ENCODE data around the gene BAK1.

The BAK1 gene

DNA sequence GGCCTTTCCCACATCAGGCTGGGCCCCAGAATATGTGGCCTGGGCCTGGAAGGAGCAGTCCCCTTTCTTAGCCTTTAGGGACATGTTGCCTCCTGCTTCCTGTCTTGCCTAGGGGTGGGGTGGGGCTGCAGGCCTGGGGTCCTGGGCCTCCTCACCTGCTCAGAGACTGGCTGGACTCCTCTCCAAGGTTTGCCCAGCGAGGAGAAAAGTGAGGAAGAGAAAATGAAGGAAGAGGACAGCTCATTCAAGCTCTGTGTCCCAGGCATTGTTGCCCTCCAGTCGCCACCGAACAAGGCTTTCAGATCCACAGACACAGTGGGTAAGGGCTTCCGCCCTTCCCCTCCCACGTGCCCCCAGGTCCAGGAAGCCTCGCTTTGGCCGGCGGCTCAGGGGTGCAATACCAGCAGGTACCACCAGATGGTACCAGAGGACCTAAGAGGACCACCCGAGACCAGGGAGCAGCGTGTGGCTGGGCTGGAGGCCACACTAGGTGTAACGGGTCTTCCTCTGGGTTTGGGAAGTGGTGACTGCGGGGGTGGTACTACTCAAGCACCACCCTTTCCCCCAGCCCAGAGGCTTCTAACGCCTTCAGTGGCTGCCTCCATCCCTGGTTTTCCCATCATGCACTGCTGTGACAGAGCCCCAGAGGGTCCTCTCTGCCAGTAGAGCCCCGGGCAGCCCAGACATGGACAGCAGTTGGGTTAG is 5.5 kb upstream of the BAK1 start:
- peak; percentile 46 for DNase-seq

GRCh38 chr6:33584700-33585402 is 4.8 kb upstream of the BAK1 start:
- DNase-seq, result no peak

DNA sequence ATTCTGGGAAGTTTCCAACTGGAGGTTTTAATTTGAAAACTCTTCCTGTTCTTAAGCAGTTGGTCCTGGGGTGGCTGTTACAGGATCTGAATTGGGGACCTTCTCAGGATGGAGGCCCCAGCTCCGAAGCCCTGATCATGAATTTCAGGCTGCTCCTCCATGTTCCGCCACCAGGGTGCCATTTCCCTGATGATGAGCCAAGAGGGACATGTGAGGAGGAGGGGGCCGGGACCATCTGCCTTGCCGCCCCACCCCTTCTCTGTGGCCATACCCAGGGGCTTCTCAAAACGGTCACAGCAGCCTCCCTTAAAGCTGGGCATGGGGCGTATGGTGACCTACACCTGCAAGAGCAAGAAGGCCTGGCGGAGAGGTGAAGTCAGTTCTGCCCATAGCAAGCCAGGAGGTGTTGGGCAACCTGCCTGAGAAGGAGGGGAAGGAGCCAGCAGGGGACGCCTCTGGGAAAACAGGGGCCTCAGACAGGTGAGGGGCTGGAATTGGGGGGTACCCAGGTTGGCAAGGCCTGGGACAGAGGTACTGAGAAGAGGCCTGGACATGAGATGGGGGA is 3.6 kb upstream of the BAK1 start:
- DNase-seq, result no peak

- DNase-seq, result no peak
Observed at GRCh38 chr6:33581186-33581585, 1.1 kb upstream of the BAK1 start.

- no peak for DNase-seq
Observed at GRCh38 chr6:33578588-33579011, 1.5 kb downstream of the BAK1 start.

- no peak for DNase-seq
Observed at GRCh38 chr6:33578164-33578563, 1.9 kb downstream of the BAK1 start.

GRCh38 chr6:33577718-33578117 is 2.4 kb downstream of the BAK1 start:
- DNase-seq, result no peak

- DNase-seq, result no peak
Observed at GRCh38 chr6:33577106-33577535, 3.0 kb downstream of the BAK1 start.

DNA sequence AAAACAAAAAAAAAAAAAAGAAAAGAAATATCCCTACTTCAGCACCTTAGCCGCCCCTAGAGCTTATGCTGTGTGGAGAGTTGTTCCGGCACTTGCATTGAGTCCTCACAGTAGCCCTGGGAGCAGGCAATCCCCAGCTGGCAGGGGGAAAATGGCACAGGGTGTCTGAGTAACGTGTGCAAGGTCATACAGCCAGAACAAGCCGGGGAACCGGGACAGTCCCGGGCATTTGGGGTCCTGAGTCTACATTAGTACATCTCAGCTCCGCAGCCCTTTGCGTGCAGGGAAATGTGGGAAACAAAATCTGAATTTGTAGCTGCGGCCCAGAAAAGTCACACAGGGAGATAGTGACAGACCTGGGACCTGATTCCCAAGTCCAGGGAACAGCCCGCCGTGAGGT is 3.4 kb downstream of the BAK1 start:
- DNase-seq, result no peak

DNA sequence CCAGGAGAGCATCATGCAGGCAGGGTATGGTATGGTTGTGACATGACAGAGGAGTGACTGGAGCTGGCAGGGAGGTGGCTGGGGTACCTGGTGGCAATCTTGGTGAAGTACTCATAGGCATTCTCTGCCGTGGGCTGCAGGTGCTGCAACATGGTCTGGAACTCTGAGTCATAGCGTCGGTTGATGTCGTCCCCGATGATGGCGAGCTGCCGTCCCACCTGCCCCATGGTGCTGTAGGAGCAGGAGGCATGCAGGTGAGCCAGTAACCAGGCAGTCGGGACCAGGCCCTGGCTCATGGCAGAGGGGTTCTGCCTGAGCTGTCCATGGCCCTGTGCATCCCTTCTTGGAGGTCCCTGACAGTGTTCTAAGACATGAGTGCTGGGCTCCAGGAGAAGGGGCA is 4.9 kb downstream of the BAK1 start:
- DNase-seq, result no peak

DNA sequence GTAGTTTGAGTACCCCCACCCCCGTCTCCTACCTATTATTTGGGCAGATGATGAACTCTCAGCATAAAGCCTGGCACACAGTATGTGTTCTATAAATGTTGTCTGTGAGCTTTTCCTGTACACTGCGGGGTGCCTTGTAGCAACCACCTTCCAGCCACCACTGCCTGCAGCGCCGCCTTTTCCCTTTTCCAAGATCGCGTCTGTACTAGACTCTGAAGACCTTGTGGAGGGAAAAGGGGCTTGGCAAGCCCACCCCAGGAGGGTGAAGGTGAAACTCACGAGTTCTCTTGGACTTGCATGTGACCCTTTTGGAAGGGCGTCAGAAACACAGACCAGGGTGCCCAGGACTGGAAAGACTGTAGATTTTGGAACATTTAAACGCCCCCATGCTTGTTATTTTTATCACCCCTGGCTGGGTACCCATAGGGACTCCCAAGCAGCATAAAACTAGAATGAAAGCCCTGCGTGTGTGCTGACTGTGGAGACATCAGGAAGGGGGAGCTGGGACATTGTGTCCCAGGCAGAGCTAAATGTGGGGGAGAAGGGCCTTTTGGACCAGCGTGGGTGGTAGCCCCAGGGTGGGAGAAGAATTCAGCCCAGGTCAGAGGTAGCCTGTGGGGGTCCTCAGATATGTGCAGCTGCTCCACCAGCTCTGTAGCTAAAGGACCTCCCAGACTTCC is 8.3 kb downstream of the BAK1 start:
- no peak for DNase-seq

GRCh38 chr6:33570806-33571636 is 9.1 kb downstream of the BAK1 start:
- DNase-seq, result peak; percentile 49

DNA sequence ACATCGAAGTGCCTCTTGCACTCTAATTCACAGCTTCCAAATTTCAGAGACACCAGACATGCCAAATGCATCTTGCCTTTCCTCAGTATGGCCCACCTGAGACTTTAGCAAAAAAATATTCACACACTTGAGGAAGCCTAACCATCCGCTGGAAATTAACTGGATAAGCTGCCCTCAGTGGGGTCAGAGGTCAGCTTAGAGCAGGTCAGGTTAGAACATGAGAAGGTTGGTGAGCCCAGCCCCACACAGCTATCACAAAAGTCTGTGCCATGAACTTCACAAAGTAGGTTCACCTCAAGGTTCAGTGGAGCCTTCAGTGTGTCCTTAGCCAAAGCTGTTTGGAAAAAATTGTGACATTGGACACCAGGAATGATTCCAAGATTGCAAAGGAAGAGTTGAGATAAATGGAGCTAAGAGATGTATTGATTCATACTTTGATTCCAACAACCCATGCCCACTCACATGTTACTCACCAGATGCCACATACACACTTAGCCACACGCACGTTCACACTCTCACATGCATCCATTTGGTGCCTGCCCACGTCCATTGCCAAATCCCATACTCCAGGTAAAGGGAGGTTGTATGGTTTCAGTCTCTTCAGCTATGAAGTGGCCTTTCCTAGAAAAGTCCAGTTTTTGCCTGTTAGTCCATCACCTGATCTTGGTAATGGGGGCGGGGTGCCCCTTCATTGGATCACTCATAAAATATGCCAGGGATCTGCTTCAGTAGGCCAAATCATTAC is 11.1 kb downstream of the BAK1 start:
- DNase-seq, result no peak

- DNase-seq, result no peak
Observed at GRCh38 chr6:33567836-33568235, 12.2 kb downstream of the BAK1 start.

- DNase-seq, result no peak
Observed at GRCh38 chr6:33566182-33567084, 13.6 kb downstream of the BAK1 start.

GRCh38 chr6:33558801-33559200 is 21.3 kb downstream of the BAK1 start:
- DNase-seq, result no peak

DNA sequence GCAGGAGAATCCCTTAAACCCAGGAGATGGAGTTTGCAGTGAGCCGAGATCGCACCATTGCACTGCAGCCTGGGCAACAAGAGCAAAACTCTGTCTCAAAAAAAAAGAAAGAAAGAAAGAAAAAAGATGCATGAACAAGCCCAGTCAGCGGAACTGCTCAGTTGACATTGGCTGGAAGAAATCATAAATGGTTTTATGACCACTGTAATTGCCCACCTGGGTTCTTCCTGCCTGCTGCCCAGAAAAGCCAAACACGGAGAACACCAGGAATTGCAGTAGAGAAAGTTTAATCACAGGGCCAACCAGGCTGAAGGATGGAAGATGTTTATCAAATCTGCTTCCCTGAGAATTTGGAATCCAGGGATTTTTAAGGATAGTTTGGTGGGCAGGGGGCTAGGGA is 22.7 kb downstream of the BAK1 start:
- DNase-seq, result no peak

- DNase-seq, result peak; percentile 12
Observed at GRCh38 chr6:33552883-33553282, 27.2 kb downstream of the BAK1 start.

GRCh38 chr6:33552252-33552651 is 27.8 kb downstream of the BAK1 start:
- no peak for DNase-seq

DNA sequence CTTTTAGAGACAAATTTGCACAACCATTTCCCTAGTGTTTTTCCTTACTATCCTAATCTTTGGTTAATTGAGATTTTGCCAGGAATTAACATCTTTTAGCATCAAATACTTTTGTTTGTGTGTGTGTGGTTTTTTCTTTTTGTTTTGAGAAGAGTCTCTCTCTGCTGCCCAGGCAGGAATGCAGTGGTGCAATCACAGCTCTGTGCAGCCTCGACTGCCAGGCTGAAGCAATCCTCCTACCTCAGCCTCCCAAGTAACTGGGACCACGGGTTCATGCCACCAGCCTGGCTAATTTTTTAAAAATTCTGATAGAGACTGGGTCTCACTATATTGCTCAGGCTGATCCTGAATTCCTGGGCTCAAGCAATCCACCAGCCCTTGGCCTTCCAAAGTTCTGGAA is 28.5 kb downstream of the BAK1 start:
- DNase-seq, result no peak

DNA sequence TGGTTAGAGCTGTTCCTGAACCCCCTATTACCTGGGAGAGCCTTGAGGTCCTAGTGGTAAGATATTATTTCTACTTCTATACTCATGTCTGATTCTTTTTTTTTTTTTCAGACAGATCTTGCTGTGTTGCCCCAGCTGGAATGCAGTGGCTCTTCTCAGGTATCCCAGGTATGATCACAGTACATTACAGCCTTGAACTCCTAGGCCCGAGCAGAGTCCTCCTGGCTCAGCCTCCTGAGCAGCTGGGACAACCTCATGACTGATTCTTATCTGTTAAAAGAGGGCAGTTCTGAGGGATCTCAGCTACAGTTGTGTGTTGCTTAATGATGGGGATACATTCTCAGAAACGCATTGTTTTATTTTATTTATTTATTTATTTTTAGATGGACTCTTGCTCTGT is 30.2 kb downstream of the BAK1 start:
- DNase-seq, result no peak

Measured in DMS79 (cell line).